ENCODE results near the gene BCL11A.
A peak's percentile ranks its signal among the peaks of the same experiment; 100 is the strongest.

The BCL11A gene

GRCh38 chr2:60589104-60589503 lies 35.6 kb upstream of the BCL11A start:
- no peak for DNase-seq (ENCODE audit: low read depth)
- no peak overlapping the region for H3K4me3 ChIP-seq (ENCODE audit: low read depth, low read length)
- no peak for TF ChIP-seq CTCF (IDR thresholded peaks at IDR 0.05; ENCODE audit: insufficient read depth, low read depth, low read length, missing control alignments)

- H3K4me3 ChIP-seq (ENCODE audit: low read depth, low read length) = no peak overlapping the region
- DNase-seq (ENCODE audit: low read depth) = no peak
- no peak for TF ChIP-seq CTCF (IDR thresholded peaks at IDR 0.05; ENCODE audit: insufficient read depth, low read depth, low read length, missing control alignments)
These were observed 32.6 kb upstream of the BCL11A start for GRCh38 chr2:60586081-60586480.

- no peak overlapping the region for H3K4me3 ChIP-seq (ENCODE audit: low read depth, low read length)
- DNase-seq (ENCODE audit: low read depth) = no peak
- no peak for TF ChIP-seq CTCF (IDR thresholded peaks at IDR 0.05; ENCODE audit: insufficient read depth, low read depth, low read length, missing control alignments)
These were observed 31.8 kb upstream of the BCL11A start for GRCh38 chr2:60585276-60585675.

- TF ChIP-seq CTCF (IDR thresholded peaks at IDR 0.05; ENCODE audit: insufficient read depth, low read depth, low read length, missing control alignments) = no peak
- no peak for DNase-seq (ENCODE audit: low read depth)
- no peak overlapping the region for H3K4me3 ChIP-seq (ENCODE audit: low read depth, low read length)
These were observed 30.1 kb upstream of the BCL11A start for GRCh38 chr2:60583604-60584003.

- TF ChIP-seq CTCF (IDR thresholded peaks at IDR 0.05; ENCODE audit: insufficient read depth, low read depth, low read length, missing control alignments) = peak; percentile 97
- peak; percentile 68 for DNase-seq (ENCODE audit: low read depth)
- H3K4me3 ChIP-seq (ENCODE audit: low read depth, low read length) = no peak overlapping the region
These were observed 28.2 kb upstream of the BCL11A start for GRCh38 chr2:60581433-60582282.

- no peak overlapping the region for H3K4me3 ChIP-seq (ENCODE audit: low read depth, low read length)
- no peak for DNase-seq (ENCODE audit: low read depth)
- TF ChIP-seq CTCF (IDR thresholded peaks at IDR 0.05; ENCODE audit: insufficient read depth, low read depth, low read length, missing control alignments) = no peak
These were observed 24.3 kb upstream of the BCL11A start for GRCh38 chr2:60577682-60578283.
